Mesenchymal stem cell (in vitro differentiated cells and primary cell): ENCODE data around the gene SPATA16.

Experiments used
- DNase-seq: peaks from one replicate; pipeline ENCODE4 v3.0.0-alpha.2; 2013
- H2AFZ ChIP-seq: one replicate; pipeline ENCODE4 v1.6.1; 2013; ENCODE audit warnings: low read depth, mild to moderate bottlenecking, control low read depth, inconsistent platforms, low read length, moderate library complexity
- H2AK5ac ChIP-seq: 2 replicates; pipeline ENCODE4 v1.6.1; 2013; ENCODE audit warnings: low read length, moderate library complexity, mild to moderate bottlenecking, inconsistent platforms; ENCODE audit not compliant: severe bottlenecking
- H2BK120ac ChIP-seq: one replicate; pipeline ENCODE4 v1.6.1; 2013; ENCODE audit warnings: low read depth, mild to moderate bottlenecking, inconsistent platforms, low read length, moderate library complexity
- H2BK12ac ChIP-seq, 2 experiments: one replicate each; pipeline ENCODE4 v1.6.1; 2013; ENCODE audit warnings: inconsistent platforms in 2 of 2, low read length in 2 of 2, mild to moderate bottlenecking in 2 of 2, moderate library complexity in 2 of 2, control low read depth in 1 of 2
- H2BK15ac ChIP-seq: one replicate; pipeline ENCODE4 v1.6.1; 2013; ENCODE audit warnings: mild to moderate bottlenecking, low read depth, inconsistent platforms; ENCODE audit not compliant: poor library complexity, severe bottlenecking
- H2BK5ac ChIP-seq: 2 replicates; pipeline ENCODE4 v1.6.1; 2013; ENCODE audit warnings: low read depth, mild to moderate bottlenecking, low read length, control low read depth, inconsistent platforms; ENCODE audit not compliant: poor library complexity, severe bottlenecking
- H3K14ac ChIP-seq, 2 experiments: one replicate each; pipeline ENCODE4 v1.6.1; 2013; ENCODE audit warnings: inconsistent platforms in 2 of 2, low read length in 2 of 2, control low read depth in 1 of 2, mild to moderate bottlenecking in 1 of 2, moderate library complexity in 1 of 2
- H3K18ac ChIP-seq, 2 experiments: one replicate each; pipeline ENCODE4 v1.6.1; 2013; ENCODE audit warnings: inconsistent platforms in 2 of 2, low read length in 2 of 2, control low read depth in 1 of 2, low read depth in 1 of 2, mild to moderate bottlenecking in 1 of 2
- H3K23ac ChIP-seq, 2 experiments: one replicate each; pipeline ENCODE4 v1.6.1; 2013; ENCODE audit warnings: inconsistent platforms in 2 of 2, low read length in 2 of 2, mild to moderate bottlenecking in 2 of 2, moderate library complexity in 2 of 2, control low read depth in 1 of 2
- H3K27ac ChIP-seq: 2 replicates; pipeline ENCODE4 v1.5.1; 2013; ENCODE audit warnings: mild to moderate bottlenecking, moderate library complexity, low read length, control low read depth, inconsistent platforms; ENCODE audit not compliant: poor library complexity, severe bottlenecking
- H3K27me3 ChIP-seq, 2 experiments: 2 replicates each; pipeline versions ENCODE4 v1.6.1 to v1.7.0; 2013; ENCODE audit warnings: low read length in 2 of 2, mild to moderate bottlenecking in 2 of 2, moderate library complexity in 2 of 2, control low read depth in 1 of 2, inconsistent platforms in 1 of 2; ENCODE audit not compliant: control insufficient read depth in 1 of 2, insufficient read depth in 1 of 2
- H3K36me3 ChIP-seq, 2 experiments: 2 replicates each; pipeline versions ENCODE4 v1.6.1 to v1.7.0; 2013; ENCODE audit warnings: low read length in 2 of 2, control low read depth in 1 of 2, inconsistent platforms in 1 of 2, low read depth in 1 of 2, mild to moderate bottlenecking in 1 of 2; ENCODE audit not compliant: insufficient read depth in 2 of 2, control insufficient read depth in 1 of 2
- H3K4ac ChIP-seq, 2 experiments: one replicate each; pipeline ENCODE4 v1.6.1; 2013; ENCODE audit warnings: inconsistent platforms in 2 of 2, low read length in 2 of 2, mild to moderate bottlenecking in 2 of 2, moderate library complexity in 2 of 2, control low read depth in 1 of 2, low read depth in 1 of 2
- H3K4me1 ChIP-seq: 2 replicates; pipeline ENCODE4 v1.6.1; 2013; ENCODE audit warnings: low read depth, low read length, control low read depth; ENCODE audit not compliant: control insufficient read depth, insufficient read depth
- H3K4me2 ChIP-seq: 2 replicates; pipeline ENCODE4 v1.6.1; 2013; ENCODE audit warnings: low read length, mild to moderate bottlenecking, inconsistent platforms; ENCODE audit not compliant: poor library complexity, severe bottlenecking
- H3K4me3 ChIP-seq, 2 experiments: 2 replicates each; pipeline versions ENCODE4 v1.5.1 to v1.7.0; 2013; ENCODE audit warnings: low read length in 2 of 2, mild to moderate bottlenecking in 2 of 2, control low read depth in 1 of 2, low read depth in 1 of 2; ENCODE audit not compliant: insufficient read depth in 1 of 2
- H3K79me1 ChIP-seq: replicated peaks from 2 replicates; pipeline ENCODE4 v1.6.1; 2013; ENCODE audit warnings: mild to moderate bottlenecking, control low read depth, low read length, inconsistent platforms; ENCODE audit not compliant: poor library complexity, severe bottlenecking
- H3K9ac ChIP-seq: 2 replicates; pipeline ENCODE4 v1.7.0; 2013; ENCODE audit warnings: mild to moderate bottlenecking, low read length, moderate library complexity
- H3K9me3 ChIP-seq: 2 replicates; pipeline ENCODE4 v1.7.0; 2013; ENCODE audit warnings: mild to moderate bottlenecking, low read length; ENCODE audit not compliant: control insufficient read depth
- H4K8ac ChIP-seq: one replicate; pipeline ENCODE4 v1.6.1; 2013; ENCODE audit warnings: inconsistent platforms, mild to moderate bottlenecking, low read length, moderate library complexity
- H4K91ac ChIP-seq: one replicate; pipeline ENCODE4 v1.6.1; 2013; ENCODE audit warnings: mild to moderate bottlenecking, low read length, inconsistent platforms
- WGBS: methylation state at CpG from one replicate; pipeline ENCODE4 v1.1.7; 2013; ENCODE audit warnings: mixed read lengths; 5-methylcytosine and 5-hydroxymethylcytosine counted together

Gene SPATA16

DNA sequence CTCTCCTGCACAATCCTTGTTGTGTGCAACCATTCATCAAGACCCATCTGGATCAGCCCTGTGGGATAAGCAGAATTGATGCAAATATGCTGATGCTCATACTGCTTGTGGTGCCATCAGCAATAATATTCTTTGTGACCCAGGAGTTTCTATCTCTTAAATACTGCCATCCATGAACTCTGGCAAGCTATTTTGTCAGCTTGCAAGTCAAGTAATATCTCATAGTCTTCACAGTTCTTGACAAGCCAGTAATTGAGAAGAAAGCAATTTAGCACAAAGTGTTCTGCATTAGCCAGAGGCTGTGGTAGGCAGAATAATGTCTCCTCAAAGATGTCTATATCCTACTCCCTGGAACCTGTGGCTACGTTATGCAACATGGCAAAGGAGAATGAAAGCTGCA is 49.0 kb downstream of the SPATA16 start:
- no peak overlapping the region for H2BK5ac ChIP-seq
- no peaks in the 10 kb centered on the region for H3K9me3 ChIP-seq
- no peak overlapping the region for H2BK15ac ChIP-seq
- H2AK5ac ChIP-seq: no peak overlapping the region
- H3K18ac ChIP-seq: no peak overlapping the region
- no peaks in the 10 kb centered on the region for H3K27me3 ChIP-seq
- H4K91ac ChIP-seq: no peak overlapping the region
- H3K27ac ChIP-seq: no peak overlapping the region
- H3K23ac ChIP-seq: no peak overlapping the region
- no peak overlapping the region for H3K9ac ChIP-seq
- no peaks in the 10 kb centered on the region for H3K79me1 ChIP-seq
- no peak overlapping the region for H2AFZ ChIP-seq
- H3K4me2 ChIP-seq: no peak overlapping the region
- H2BK120ac ChIP-seq: no peak overlapping the region
- H2BK12ac ChIP-seq: no peak overlapping the region
- no peak overlapping the region for H3K4me3 ChIP-seq
- no peak overlapping the region for H3K4ac ChIP-seq
- H4K8ac ChIP-seq: no peak overlapping the region
- no peak for DNase-seq
- WGBS: no CpG with 5 or more reads among the region's 1 CpG
- H3K14ac ChIP-seq: no peak overlapping the region
- H3K36me3 ChIP-seq: no peaks in the 10 kb centered on the region
- H3K4me1 ChIP-seq: no peaks in the 10 kb centered on the region

DNA sequence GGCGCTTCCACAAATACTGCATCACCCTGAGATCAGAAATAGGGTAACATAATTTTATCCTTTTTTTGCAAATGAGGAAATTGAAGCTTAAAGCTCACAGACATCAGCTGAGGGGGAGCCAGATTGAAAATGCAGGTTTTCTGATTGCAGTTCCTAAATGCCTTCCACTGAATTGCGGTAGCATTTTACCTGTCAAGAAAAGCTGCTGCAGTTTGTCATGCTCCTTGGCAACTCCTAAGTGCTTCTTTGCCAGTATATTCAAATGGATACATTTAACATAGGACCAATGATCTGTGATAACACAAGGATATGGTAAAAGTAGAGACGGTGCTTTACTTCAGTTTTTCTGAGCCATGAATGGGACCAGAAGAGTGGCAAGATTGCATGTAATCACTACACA is 50.5 kb downstream of the SPATA16 start:
- H3K4me1 ChIP-seq: no peaks in the 10 kb centered on the region

DNA sequence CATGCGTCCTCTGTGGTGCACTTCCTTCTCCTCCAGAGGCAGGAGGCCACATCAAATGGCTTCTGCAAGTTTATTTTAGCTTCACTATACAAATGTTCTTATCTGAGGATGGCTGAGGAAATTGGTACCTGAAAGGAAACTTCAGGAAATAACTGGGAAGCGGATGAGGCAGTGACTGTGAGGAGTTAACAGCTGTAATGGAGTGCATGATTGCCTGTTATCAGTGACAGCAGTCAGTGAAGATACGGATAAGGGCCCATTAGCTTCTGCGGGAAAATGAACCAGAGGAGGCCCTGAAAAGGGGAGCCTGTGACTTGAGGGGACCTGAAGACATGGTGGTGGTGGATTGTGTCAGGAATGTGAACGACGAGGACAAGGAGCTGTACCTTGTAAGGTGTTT is 51.8 kb downstream of the SPATA16 start:
- H3K27ac ChIP-seq: no peak overlapping the region
- no peaks in the 10 kb centered on the region for H3K9me3 ChIP-seq
- H2BK120ac ChIP-seq: no peak overlapping the region
- H4K91ac ChIP-seq: no peak overlapping the region
- H3K4me1 ChIP-seq: no peaks in the 10 kb centered on the region
- H3K36me3 ChIP-seq: no peaks in the 10 kb centered on the region
- H2AK5ac ChIP-seq: no peak overlapping the region
- H2BK12ac ChIP-seq: no peak overlapping the region
- no peak overlapping the region for H4K8ac ChIP-seq
- H3K4ac ChIP-seq: no peak overlapping the region
- no peak overlapping the region for H3K4me3 ChIP-seq
- H3K18ac ChIP-seq: no peak overlapping the region
- no peaks in the 10 kb centered on the region for H3K79me1 ChIP-seq
- WGBS: 48% methylated on average over 5 of the region's 6 CpGs
- H3K27me3 ChIP-seq: no peaks in the 10 kb centered on the region
- H2BK15ac ChIP-seq: no peak overlapping the region
- DNase-seq: no peak
- no peak overlapping the region for H2AFZ ChIP-seq
- H3K14ac ChIP-seq: no peak overlapping the region
- no peak overlapping the region for H2BK5ac ChIP-seq
- no peak overlapping the region for H3K4me2 ChIP-seq
- no peak overlapping the region for H3K23ac ChIP-seq
- H3K9ac ChIP-seq: no peak overlapping the region

More for the DNA sequence above, 50.5 kb downstream of the SPATA16 start:
- H3K27me3 ChIP-seq: no peaks in the 10 kb centered on the region
- no peaks in the 10 kb centered on the region for H3K36me3 ChIP-seq
- H2AK5ac ChIP-seq: no peak overlapping the region
- H2AFZ ChIP-seq: no peak overlapping the region
- H4K8ac ChIP-seq: no peak overlapping the region
- no peak overlapping the region for H3K9ac ChIP-seq
- no peak overlapping the region for H3K4me2 ChIP-seq
- no peaks in the 10 kb centered on the region for H3K79me1 ChIP-seq
- no peak overlapping the region for H3K4ac ChIP-seq
- H2BK120ac ChIP-seq: no peak overlapping the region
- no peak for DNase-seq
- H3K23ac ChIP-seq: no peak overlapping the region
- no peak overlapping the region for H4K91ac ChIP-seq
- no peak overlapping the region for H3K14ac ChIP-seq
- H3K18ac ChIP-seq: no peak overlapping the region
- no peak overlapping the region for H2BK15ac ChIP-seq
- H3K9me3 ChIP-seq: no peaks in the 10 kb centered on the region
- H3K27ac ChIP-seq: no peak overlapping the region
- H2BK12ac ChIP-seq: no peak overlapping the region
- 100% methylated on average over 1 of the region's 3 CpGs for WGBS
- no peak overlapping the region for H2BK5ac ChIP-seq
- no peak overlapping the region for H3K4me3 ChIP-seq

DNA sequence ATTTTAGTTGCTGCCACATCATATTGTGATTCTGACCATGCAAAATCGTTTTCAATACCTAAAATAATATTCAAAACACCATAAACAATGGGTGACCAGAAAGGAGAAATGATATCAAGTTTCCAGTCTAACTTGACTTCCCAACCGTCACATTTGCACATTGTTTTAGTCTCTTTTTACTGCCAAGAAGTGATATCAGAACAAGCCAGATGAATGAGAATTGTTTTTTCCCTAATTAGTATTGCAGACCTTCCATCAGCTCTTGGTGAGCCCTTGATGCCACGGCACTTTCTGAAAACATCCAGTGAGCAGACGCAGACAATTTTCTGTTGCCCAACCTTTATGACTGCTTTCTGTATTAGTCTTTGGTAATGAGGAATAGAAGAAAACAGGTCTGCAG is 62.5 kb downstream of the SPATA16 start:
- H3K18ac ChIP-seq: no peak overlapping the region
- H3K79me1 ChIP-seq: no peaks in the 10 kb centered on the region
- H4K91ac ChIP-seq: no peak overlapping the region
- H3K36me3 ChIP-seq: no peaks in the 10 kb centered on the region
- no peaks in the 10 kb centered on the region for H3K4me1 ChIP-seq
- no peak overlapping the region for H2AFZ ChIP-seq
- no peak overlapping the region for H2BK120ac ChIP-seq
- no peaks in the 10 kb centered on the region for H3K9me3 ChIP-seq
- H2BK5ac ChIP-seq: no peak overlapping the region
- no peak overlapping the region for H2AK5ac ChIP-seq
- H2BK15ac ChIP-seq: no peak overlapping the region
- no peak overlapping the region for H3K14ac ChIP-seq
- no peak overlapping the region for H3K4ac ChIP-seq
- no peak for DNase-seq
- no peaks in the 10 kb centered on the region for H3K27me3 ChIP-seq
- no peak overlapping the region for H3K9ac ChIP-seq
- H4K8ac ChIP-seq: no peak overlapping the region
- no peak overlapping the region for H3K4me2 ChIP-seq
- no peak overlapping the region for H2BK12ac ChIP-seq
- no peak overlapping the region for H3K4me3 ChIP-seq
- WGBS: 76% methylated on average over 4 of the region's 4 CpGs
- no peak overlapping the region for H3K27ac ChIP-seq
- H3K23ac ChIP-seq: no peak overlapping the region
